Rectal smooth muscle tissue (tissue), 1 donor: ENCODE measurements around the gene ZMYND12.
"Not testable (repeated sequence)": the region's sequence is repeated elsewhere in the genome, so short reads cannot be mapped to it uniquely, and the experiment has no call there.

Experiments used
- H3K27ac ChIP-seq: one replicate; pipeline ENCODE4 v1.7.0; 2013; ENCODE audit warnings: low read depth, low read length, inconsistent platforms
- H3K27me3 ChIP-seq: one replicate; pipeline ENCODE4 v1.7.0; 2013; ENCODE audit warnings: low read length; ENCODE audit not compliant: control insufficient read depth, insufficient read depth
- H3K36me3 ChIP-seq: one replicate; pipeline ENCODE4 v1.7.0; 2013; ENCODE audit warnings: low read length; ENCODE audit not compliant: control insufficient read depth, insufficient read depth
- H3K4me1 ChIP-seq: one replicate; pipeline ENCODE4 v1.7.0; 2013; ENCODE audit warnings: low read length; ENCODE audit not compliant: control insufficient read depth, insufficient read depth
- H3K4me3 ChIP-seq: one replicate; pipeline ENCODE4 v1.7.0; 2013; ENCODE audit warnings: low read length
- H3K9ac ChIP-seq: one replicate; pipeline ENCODE4 v1.7.0; 2013; ENCODE audit warnings: low read length

ZMYND12 gene

GRCh38 chr1:42456010-42456753 lies at the start of gene ZMYND12, which contains the start of gene PPCS:
Gene ZMYND12, minus strand, starts transcription at chr1:42456022. Its CDS starts 25 bp downstream, at chr1:42455997.
Gene PPCS, plus strand, starts transcription at chr1:42456543. Its CDS starts 23 bp downstream, at chr1:42456566.
- Histone ChIP-seq H3K27me3 (no peaks in the 10 kb centered on the region), H3K9ac (peak within 1 kb of the TSS; percentile 88), H3K4me1 (peaks cover 5% of the 10 kb centered on the region), H3K27ac (peak within 1 kb of the TSS; percentile 93), H3K4me3 (peak within 1 kb of the TSS; percentile 97), H3K36me3 (no peaks in the 10 kb centered on the region)

- H3K4me3 ChIP-seq = no peak overlapping the region
- no peak overlapping the region for H3K27ac ChIP-seq
- H3K9ac ChIP-seq = no peak overlapping the region
- no peaks in the 10 kb centered on the region for H3K27me3 ChIP-seq
- no peaks in the 10 kb centered on the region for H3K4me1 ChIP-seq
- H3K36me3 ChIP-seq = no peaks in the 10 kb centered on the region
Observed at GRCh38 chr1:42504535-42505128, 48.8 kb upstream of the ZMYND12 start.

- H3K9ac ChIP-seq, H3K4me1 ChIP-seq, H3K27ac ChIP-seq, H3K27me3 ChIP-seq, H3K4me3 ChIP-seq, H3K36me3 ChIP-seq: not testable (repeated sequence)
Observed at GRCh38 chr1:42502031-42502430, 46.2 kb upstream of the ZMYND12 start.

GRCh38 chr1:42490237-42490636 lies 34.4 kb upstream of the ZMYND12 start:
- H3K27ac ChIP-seq = no peak overlapping the region

GRCh38 chr1:42484382-42484781 lies 28.6 kb upstream of the ZMYND12 start:
- Histone ChIP-seq H3K27ac (no peak overlapping the region), H3K9ac (no peak overlapping the region), H3K36me3 (no peaks in the 10 kb centered on the region), H3K27me3 (no peaks in the 10 kb centered on the region), H3K4me1 (no peaks in the 10 kb centered on the region), H3K4me3 (no peak overlapping the region)

More at GRCh38 chr1:42490237-42490636, 34.4 kb upstream of the ZMYND12 start:
- no peak overlapping the region for H3K4me3 ChIP-seq
- H3K27me3 ChIP-seq = no peaks in the 10 kb centered on the region
- no peaks in the 10 kb centered on the region for H3K4me1 ChIP-seq
- no peak overlapping the region for H3K9ac ChIP-seq
- no peaks in the 10 kb centered on the region for H3K36me3 ChIP-seq

- H3K4me3 ChIP-seq = no peak overlapping the region
- no peaks in the 10 kb centered on the region for H3K27me3 ChIP-seq
- H3K27ac ChIP-seq = no peak overlapping the region
- H3K9ac ChIP-seq = no peak overlapping the region
- H3K4me1 ChIP-seq = no peaks in the 10 kb centered on the region
- no peaks in the 10 kb centered on the region for H3K36me3 ChIP-seq
Observed at GRCh38 chr1:42482635-42483153, 26.9 kb upstream of the ZMYND12 start.

- Histone ChIP-seq H3K27me3 (no peaks in the 10 kb centered on the region), H3K27ac (no peak overlapping the region), H3K4me3 (no peak overlapping the region), H3K36me3 (no peaks in the 10 kb centered on the region), H3K9ac (no peak overlapping the region), H3K4me1 (no peaks in the 10 kb centered on the region)
Observed at GRCh38 chr1:42480921-42481320, 25.1 kb upstream of the ZMYND12 start.

GRCh38 chr1:42479621-42480020 lies 23.8 kb upstream of the ZMYND12 start:
- Histone ChIP-seq H3K4me3 (no peak overlapping the region), H3K9ac (no peak overlapping the region), H3K27ac (no peak overlapping the region), H3K4me1 (no peaks in the 10 kb centered on the region), H3K36me3 (no peaks in the 10 kb centered on the region), H3K27me3 (no peaks in the 10 kb centered on the region)

- Histone ChIP-seq H3K27ac (no peak overlapping the region), H3K36me3 (no peaks in the 10 kb centered on the region), H3K4me3 (no peak overlapping the region), H3K27me3 (no peaks in the 10 kb centered on the region), H3K9ac (no peak overlapping the region), H3K4me1 (no peaks in the 10 kb centered on the region)
Observed at GRCh38 chr1:42477775-42478174, 22.0 kb upstream of the ZMYND12 start.

GRCh38 chr1:42477354-42477753 lies 21.5 kb upstream of the ZMYND12 start:
- not testable (repeated sequence) for H3K4me1 ChIP-seq, H3K9ac ChIP-seq, H3K36me3 ChIP-seq, H3K27ac ChIP-seq, H3K4me3 ChIP-seq, H3K27me3 ChIP-seq

GRCh38 chr1:42476605-42477004 lies 20.8 kb upstream of the ZMYND12 start:
- H3K36me3 ChIP-seq = no peaks in the 10 kb centered on the region
- H3K27me3 ChIP-seq = no peaks in the 10 kb centered on the region
- no peak overlapping the region for H3K27ac ChIP-seq
- no peaks in the 10 kb centered on the region for H3K4me1 ChIP-seq
- no peak overlapping the region for H3K4me3 ChIP-seq
- no peak overlapping the region for H3K9ac ChIP-seq

GRCh38 chr1:42469727-42470126 lies 13.9 kb upstream of the ZMYND12 start:
- Histone ChIP-seq H3K4me3 (no peak overlapping the region), H3K4me1 (no peaks in the 10 kb centered on the region), H3K27me3 (no peaks in the 10 kb centered on the region), H3K9ac (no peak overlapping the region), H3K27ac (no peak overlapping the region), H3K36me3 (no peaks in the 10 kb centered on the region)

- Histone ChIP-seq H3K27me3 (no peaks in the 10 kb centered on the region), H3K36me3 (no peaks in the 10 kb centered on the region), H3K4me1 (peaks cover 5% of the 10 kb centered on the region), H3K27ac (no peak overlapping the region), H3K9ac (no peak overlapping the region), H3K4me3 (no peak overlapping the region)
Observed at GRCh38 chr1:42466030-42466429, 10.2 kb upstream of the ZMYND12 start.
